NCI-H146 treated with DMSO at 0.1 percent for 48 hours (cell line): ENCODE results near the gene NFIA.
"Not testable (repeated sequence)": the region's sequence is repeated elsewhere in the genome, so short reads cannot be mapped to it uniquely, and the experiment has no call there.

ENCODE experiments used
- DNase-seq: peaks from one replicate; lab custom pipeline; 2025; ENCODE audit not compliant: unreplicated experiment; lab: John Stamatoyannopoulos, UW

NFIA gene

DNA sequence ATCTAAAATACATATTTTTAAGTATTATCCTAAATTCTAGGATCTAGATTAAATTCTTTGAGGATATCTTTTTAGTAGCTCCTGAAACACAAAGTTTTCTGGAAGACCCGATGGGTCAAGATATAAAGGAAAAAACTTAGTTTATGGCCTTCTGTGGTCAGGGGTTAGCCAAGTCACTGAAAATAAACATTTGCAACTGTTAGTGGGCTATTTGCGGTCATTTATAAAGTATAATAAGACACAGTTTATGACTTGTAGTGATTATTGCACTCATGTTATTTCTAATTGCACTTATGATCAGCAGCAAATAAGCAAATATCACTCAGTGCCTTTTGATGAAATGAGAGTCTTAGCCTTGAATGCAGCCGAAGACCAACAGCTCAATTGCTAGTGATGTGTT is 183.3 kb downstream of the NFIA start:
- no peak for DNase-seq

DNA sequence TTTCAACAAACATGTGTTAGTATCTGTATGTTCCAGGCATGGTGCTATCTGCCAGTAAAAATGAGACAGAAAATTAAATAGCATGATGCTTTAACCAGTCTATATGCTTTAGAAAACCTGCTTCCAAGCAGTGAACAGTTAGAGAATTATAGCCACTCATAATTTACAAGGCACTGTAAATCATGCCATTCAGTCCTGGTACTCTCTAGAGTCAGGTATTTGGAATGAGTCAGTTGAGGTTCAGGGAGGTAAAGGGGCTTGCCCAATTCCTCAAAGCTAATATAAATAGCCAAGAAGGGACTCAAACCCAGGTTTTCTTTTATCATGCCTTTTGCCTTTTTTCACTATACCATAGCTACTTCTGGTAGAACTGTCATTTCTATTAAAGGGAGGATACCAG is 184.4 kb downstream of the NFIA start:
- DNase-seq, result no peak

DNA sequence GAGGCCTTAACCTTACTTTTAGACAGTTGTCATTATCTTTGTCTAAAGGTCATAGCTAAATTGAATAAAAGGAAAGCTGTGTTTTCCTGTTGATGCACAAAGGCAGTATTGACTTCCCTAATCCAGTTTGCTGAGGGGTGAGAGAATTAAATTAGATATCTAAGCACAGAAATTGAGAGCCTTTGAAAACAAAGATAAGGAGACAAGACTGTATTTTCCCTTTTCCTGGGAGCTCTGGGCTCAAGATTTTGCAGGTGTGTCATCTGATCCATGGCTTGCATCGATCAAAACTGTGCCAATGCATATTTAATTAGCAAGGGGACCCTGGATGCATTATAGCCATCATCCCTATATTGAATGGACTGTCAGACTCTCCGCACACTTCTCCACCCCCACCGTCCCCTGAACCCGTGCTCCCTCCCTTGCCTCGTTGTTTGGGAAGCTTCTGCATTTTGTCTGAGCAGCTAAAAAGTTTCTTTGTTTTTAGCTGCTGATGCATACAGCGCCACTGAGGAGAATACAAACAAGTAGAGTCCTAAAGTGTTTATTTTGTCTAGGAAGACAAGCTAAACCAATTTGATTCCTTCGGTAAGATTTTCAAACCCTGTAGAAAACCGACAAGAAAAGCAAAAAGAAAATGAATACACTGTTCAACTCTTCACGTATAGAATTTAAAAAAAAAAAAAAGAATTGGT is 186.3 kb downstream of the NFIA start:
- no peak for DNase-seq

DNA sequence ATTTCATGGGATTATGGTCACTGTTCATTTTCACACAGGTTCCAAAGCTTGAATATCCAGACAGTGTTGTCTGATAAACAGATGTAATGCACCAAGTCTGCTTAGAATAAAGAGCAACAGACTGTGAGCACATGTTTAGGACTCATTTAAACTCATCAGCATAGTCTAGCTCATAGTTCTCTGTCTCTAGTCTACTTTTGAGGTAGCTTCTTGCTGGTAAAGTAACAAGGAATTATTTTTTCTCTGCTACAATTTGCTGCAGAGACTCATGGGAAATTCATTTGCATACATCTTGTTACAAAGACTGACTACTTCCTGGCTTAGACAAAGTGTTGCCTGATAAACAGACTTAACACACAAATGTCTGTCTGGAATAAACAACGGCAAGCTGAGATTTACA is 187.2 kb downstream of the NFIA start:
- no peak for DNase-seq

DNA sequence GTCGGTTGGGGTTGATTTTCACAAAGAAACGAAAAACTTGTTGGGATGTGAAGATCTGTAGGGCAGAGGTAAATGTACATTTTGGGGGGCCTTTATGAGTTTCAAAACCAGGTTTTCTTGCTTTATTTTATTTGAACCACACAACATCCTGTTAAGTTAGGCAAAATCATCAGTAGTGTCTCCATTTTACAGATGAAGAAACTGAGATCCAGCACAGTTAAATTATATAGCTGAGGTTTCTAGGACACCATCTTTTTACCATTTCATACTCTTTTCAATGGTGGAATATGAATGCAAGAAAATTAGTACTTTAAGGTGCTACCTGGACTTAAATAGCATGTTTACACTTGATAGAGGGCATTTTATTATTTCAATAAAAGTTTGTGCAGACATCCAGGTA is 187.7 kb downstream of the NFIA start:
- DNase-seq, result no peak

DNA sequence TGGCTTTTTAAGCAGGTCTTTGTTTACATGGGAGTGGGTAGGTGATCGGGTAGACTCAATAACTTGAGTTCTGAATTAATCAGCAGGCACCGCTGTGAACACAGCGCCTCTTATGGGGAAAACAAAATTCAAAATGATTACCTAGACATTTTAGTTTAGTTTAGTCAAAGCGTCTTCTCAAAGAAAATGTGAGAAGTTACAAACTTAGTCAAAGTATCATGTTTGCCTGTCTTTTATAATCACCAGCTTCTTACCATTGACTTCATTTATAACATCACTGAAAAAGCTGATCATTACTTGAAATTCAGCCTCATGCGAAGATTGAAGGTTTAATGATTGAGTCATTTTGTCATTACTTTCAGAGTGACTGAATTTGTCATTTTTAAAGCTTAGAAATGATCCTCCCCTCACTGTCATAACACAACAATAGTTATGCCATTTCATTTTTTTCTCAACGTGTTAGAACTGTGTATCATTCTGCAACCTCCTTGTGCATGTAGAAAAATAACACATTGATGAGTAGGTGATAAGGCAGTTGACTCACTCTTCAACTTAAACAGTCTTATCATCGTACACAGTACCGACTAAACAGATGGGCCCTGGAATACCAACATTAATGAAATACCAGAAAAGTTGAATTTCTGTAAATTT is 188.5 kb downstream of the NFIA start:
- DNase-seq, result no peak

DNA sequence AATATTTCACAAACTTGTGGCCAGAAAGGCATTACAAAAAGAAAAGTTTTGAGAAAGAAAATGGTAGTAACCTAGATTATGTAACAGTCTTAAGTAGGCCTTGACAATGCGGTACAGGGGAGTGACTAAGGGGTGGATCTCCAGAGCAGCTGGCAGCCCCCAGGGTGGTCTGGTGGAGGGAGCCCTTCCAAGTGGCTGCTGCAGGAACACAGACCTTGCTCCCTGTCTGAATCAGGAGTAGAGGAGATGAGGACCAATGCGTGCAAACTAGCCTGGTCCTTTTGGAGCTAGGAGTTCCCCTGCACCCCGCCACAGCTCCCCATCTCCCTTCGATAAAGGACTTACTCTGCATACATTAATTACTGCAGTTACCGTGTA is 189.0 kb downstream of the NFIA start:
- DNase-seq, result no peak

DNA sequence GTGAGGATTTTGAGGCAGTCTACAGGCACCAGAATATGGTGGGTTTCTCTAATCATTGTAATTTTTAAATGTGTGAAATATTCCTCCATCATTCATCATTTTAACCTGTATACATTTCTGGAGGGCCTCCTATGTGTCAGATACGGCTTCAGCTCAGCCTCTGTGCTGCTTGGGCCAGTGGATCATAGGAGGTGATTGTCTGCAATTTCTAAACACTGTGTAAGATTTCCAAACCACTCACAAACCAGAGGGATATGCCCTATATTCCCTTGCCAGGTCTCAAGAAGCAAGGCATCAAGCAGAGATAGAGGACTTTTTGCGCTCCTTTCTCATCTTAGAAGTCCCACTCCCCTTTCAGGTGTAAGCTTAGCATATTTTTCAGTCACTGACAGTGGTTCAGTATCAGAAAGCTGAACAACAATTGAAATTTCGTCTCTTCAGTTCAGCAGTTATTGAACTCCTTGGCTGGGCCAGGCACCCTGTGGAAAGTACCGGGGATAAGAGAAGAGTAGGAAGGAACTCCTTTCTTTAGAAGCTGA is 190.9 kb downstream of the NFIA start:
- DNase-seq, result no peak

DNA sequence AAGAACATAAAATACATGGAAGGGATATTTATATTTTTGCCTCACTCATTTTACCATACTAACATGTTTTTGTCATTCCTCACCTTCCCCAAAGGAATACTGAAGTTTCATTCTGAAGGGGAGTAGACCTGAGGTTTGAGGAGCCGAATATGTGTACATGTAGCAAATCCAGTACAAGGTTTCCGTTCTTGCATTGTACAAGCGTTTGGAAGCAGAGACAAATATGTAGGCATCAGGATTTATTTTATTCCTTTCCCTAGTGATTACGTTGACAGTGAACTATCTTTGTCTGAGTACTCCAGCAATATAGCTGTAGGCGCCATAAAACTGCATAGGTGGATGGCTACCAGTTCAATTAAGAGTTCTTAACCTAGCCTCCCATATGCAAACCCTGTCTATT is 191.5 kb downstream of the NFIA start:
- no peak for DNase-seq

DNA sequence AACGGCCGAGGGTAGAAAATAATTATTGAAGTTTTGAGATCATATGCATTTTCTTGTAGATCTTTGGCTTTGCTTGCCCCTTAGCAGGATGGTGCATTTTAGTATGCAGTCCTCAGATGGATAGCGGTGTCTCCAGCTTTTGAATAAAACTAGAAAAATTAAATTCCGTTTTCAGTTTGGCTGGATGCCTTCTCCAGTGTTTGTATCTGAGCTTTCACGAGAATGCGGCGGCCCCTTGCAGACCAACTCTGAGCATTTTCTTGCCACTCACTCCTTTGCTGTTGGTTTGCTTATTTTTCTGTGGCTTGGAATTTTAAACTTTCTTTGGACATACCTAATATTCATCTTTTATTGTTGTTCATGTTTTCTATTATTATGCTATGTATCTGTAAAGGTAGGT is 192.6 kb downstream of the NFIA start:
- no peak for DNase-seq

DNA sequence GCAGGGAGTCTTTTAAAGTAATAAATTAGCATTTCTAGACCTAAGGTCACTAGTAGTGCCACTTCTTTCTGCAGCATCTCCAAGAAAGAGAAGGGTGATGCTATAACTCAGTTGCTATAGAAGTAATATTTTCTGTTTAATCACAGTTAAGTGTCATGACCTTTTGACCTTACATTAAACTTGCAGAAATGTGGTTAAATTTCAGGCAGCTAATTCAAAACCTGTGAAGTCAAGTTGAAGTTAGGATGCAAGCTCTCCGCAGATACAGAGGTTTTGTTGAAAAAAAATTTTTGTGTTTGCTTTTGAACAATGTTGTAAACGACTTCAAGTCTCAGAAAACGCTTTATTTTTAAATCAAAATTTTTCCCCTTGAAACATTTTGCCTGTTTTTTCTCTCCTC is 193.9 kb downstream of the NFIA start:
- no peak for DNase-seq

DNA sequence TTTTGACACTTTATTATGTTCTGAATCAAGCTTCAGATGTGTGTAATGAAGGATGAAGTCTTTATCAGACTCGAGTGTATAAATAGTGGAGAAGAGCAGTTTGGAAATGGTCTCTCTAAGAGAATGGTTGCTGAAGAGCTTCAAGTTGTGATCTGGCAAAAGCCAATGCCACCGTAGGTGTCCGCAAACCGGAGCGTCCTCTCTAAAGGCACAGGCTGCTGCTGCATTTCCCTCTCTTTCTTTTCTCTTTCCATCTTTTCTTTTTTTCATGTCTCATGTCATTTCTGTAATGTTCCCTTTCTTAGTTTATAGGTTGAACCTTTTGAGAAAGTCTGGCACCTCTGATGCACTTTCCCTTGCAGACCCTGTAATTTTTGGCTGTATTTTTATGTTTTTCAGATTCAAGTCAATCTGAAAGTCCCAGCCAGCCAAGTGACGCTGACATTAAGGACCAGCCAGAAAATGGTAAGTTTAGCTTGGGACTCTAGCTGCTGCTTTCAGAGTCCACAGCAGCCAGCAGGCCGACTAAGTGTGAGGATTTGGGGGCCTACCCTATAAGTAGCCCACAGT is 194.8 kb downstream of the NFIA start:
- no peak for DNase-seq

DNA sequence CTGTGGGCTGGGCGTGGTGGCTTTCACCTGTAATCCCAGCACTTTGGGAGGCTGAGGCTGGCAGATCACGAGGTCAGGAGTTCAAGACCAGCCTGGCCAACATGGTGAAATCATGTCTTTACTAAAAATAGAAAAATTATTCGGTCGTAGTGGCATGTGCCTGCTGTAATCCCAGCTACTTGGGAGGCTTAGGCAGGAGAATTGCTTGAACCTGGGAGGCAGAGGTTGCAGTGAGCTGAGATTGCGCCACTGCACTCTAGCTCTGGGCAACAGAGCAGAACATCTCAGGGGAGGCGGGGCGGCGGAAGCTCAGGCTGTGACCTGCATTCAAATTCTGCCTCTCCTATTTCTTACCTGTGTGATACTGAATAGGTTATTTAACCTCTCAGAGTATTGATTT is 196.1 kb downstream of the NFIA start:
- DNase-seq, result not testable (repeated sequence)

DNA sequence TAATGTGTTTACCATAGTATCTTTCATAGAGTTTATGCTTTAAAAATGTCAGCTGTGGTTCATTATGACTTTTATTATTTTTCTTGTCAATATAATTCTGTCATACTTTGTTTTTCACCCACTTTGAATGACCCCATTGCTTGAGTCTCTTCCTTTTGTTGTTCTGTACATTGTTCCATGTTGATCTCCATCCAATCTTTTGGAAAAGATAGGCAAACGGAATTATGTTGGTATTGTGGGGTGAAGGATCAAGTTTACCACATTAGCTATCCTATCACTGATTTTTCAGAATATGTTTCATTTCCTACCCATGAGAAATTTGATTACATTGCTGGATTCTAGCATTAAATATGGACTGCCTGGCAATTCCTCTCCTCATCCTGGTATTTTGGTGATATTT is 196.6 kb downstream of the NFIA start:
- DNase-seq, result no peak

DNA sequence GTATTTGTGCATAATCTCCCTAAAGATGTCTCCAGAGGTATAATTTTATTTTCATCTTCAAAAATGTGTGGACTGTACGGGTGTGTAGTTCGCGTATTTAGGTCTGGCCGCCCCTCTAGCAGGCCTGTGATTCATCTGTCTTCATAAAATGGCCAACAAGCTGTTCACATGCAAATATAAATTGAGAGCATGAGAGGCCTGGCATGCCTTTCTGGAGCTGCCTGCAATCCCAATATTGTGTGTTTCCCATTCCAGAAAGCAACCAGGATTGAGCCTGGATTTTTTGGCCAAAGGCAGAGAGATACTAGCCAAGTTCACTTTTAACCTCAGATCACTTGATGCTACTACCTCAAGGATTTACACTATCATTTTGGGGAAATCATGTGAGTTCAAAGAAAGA is 197.2 kb downstream of the NFIA start:
- DNase-seq, result no peak

DNA sequence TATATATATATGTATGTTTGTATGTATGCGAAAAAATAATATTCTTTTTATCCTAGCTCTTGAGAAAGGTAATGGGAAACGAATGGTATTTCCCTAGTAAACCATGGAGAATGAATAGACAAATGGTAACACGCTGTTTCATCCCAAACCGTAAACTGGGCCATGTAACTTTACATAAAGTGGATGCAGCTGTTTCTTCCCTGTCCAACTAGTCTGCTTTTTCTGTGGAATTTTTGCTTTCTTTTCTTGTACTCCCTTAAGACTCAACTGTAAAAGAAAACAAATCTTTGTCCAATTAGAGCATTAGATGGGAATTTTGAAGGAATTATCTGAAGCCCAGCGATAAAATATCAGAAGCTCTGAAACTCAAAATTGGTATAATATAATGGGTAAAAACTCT is 198.1 kb downstream of the NFIA start:
- no peak for DNase-seq

DNA sequence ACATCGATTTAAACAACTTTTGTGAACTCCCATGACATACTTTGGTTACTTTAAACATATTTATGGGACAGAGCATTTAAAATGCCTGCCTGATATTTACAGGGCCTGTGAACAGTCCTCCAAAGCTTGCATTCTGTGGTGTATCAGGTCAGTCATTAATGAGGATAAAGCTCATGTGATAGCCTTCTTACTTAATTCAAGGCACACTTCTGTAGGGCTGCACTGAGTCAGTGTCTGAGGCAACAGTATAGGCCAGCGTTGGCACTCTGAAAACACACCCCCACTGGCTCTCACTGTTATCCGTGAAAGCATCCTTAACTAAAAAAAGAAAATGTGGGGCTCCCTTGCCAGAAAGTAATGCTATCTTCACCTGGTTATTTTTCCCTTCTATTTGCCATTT is 200.0 kb downstream of the NFIA start:
- DNase-seq, result no peak

DNA sequence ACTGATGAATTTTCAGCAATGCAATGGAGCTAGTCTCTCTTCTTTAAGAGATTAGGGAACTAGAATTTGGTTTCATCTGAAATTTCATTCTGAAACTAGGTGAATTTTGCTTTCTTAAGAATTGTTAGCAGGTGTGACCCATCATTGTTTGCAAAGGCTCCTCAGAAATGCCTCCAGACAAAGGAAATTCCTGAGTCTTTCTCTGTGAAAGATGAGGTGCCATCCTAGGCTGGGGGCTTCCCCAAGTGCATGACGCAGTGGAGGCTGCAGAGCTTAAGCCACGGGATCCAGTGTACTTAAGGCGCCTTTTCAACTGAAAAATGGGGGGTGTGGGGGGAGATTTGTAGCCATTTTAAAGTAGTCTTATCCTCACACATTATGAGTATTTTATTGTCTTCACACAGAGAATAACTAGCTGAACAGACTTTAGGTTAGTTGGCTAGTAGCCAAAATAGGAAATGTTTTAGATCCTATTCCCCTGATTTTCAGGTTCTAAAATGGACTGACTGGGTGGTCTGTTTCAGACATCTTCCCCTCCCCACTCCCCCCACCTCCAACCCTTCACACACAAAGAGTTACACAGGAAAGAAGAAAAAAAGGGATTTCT is 202.0 kb downstream of the NFIA start:
- no peak for DNase-seq

DNA sequence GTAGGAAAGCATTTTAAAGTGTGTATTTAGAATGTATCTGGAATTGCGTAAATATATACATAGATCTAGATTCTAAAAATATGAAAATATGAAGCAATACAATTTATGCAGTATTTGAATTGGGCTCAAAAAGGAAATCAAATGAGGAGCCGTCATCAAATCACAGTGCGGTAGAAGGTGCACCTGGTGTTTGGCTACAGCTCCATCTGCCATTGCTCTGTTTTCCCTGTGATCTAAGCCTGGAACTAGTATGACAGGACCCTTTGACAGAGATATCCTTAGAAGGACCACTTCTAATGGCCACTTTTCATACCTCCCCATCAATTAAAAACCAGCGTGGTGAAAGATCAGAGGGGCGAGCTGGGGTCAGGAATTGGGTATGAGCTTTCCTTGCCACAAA is 202.6 kb downstream of the NFIA start:
- DNase-seq, result no peak

DNA sequence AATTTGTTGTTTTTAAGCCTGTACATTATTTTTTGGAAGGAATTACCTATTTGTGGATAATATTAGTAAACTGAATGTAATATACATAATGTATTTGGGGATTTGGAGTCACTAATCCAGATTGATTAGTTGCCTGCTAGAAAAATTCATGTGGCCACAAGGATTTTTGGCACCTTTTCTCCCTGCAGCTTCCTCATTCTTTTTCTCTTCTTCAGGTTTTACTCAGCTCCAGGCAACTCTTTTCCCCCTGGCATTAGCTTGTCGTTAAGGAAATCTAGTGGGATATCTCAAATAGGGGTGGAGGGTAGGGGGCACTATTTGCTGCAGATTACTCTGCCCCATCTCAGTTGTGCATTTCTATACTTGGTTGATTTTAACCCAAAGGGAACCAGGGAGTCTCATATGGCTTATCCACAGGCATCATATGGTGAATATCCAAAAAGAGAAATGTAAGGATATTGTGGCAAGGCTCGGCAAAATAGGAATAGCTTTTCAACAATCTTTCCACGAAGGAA is 203.1 kb downstream of the NFIA start:
- DNase-seq, result no peak

DNA sequence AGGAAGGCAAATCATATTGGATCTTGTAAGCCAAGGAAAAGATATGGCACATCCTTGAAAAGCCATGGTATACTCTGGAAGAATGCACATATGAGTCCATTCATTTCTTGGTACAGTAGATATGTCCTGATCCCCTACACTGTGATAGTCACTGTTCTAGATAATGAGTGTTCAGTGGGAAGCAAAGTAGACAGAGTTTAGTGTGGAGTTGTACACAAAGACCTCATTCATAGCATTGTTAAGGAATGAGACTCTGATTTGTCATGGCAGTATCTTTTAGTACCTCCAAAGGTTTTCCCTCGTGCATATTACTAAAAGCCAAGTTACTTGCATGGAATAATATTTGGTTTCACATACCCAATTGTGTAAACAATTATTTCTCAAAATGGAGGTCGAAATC is 204.7 kb downstream of the NFIA start:
- no peak for DNase-seq

DNA sequence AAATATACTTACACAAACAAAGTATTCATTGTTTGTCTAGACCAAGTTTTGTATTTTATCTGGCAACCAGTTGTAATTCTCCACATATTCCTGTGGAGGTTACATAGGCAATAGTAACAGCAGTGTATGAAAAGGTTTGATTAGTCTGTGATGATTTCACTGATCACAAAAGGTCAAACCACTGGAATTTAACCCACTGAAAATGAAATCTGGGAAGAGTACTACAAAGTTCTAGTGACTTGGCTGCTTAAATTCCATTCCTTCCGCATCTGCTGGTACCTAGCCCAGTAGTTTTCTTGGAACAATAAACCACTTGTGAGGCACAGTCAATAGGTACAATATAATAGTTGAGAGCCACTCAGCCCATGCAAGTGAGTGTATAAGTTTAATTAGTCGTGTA is 205.4 kb downstream of the NFIA start:
- no peak for DNase-seq
